HL-60 (cell line): ENCODE results near the gene KRT82.

Experiments
- POLR2AphosphoS5 ChIP-seq: IDR thresholded peaks from 2 replicates; pipeline ENCODE4 v1.6.1; 2012; ENCODE audit warnings: low read depth
- TF ChIP-seq, protein P1 (sequence below): IDR thresholded peaks from one replicate; pipeline ENCODE4 v1.5.1; 2011; ENCODE audit warnings: low read length, control low read depth, inconsistent platforms; ENCODE audit not compliant: insufficient read depth
- TF ChIP-seq, protein P2 (sequence below): IDR thresholded peaks from 2 replicates; pipeline ENCODE4 v1.6.1; 2012; ENCODE audit warnings: low read depth; ENCODE audit not compliant: insufficient replicate concordance

DNA sequence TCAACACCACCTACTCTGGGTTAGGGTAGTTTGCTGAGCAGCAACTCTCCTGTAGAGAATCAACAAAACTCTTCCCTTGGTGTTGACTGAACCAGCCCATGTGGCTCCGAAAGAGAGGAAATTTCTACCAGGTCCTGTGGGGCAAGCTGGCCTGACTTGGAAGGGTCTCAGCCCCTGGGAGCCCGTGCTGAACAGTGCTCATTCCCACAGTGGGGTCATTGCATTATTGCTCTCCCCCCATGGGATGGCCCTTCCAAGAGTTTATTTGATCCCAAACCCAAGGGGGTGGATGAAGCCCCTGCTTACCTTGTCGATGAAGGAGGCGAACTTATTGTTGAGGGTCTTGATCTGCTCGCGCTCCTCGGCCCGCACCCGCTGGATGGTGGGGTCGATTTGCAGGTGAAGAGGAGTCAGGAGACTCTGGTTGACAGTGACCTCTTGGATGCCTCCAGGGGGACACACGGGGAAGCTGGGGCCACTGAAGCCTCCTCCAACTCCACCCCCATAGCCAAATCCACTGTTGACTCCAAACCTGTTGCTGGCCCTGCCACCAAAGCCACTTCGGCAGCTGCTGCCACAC, 27.5 kb upstream of the KRT82 start:
- TF ChIP-seq, protein P1, sequence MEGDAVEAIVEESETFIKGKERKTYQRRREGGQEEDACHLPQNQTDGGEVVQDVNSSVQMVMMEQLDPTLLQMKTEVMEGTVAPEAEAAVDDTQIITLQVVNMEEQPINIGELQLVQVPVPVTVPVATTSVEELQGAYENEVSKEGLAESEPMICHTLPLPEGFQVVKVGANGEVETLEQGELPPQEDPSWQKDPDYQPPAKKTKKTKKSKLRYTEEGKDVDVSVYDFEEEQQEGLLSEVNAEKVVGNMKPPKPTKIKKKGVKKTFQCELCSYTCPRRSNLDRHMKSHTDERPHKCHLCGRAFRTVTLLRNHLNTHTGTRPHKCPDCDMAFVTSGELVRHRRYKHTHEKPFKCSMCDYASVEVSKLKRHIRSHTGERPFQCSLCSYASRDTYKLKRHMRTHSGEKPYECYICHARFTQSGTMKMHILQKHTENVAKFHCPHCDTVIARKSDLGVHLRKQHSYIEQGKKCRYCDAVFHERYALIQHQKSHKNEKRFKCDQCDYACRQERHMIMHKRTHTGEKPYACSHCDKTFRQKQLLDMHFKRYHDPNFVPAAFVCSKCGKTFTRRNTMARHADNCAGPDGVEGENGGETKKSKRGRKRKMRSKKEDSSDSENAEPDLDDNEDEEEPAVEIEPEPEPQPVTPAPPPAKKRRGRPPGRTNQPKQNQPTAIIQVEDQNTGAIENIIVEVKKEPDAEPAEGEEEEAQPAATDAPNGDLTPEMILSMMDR, result no peak
- TF ChIP-seq POLR2AphosphoS5, result no peak
- TF ChIP-seq, protein P2, sequence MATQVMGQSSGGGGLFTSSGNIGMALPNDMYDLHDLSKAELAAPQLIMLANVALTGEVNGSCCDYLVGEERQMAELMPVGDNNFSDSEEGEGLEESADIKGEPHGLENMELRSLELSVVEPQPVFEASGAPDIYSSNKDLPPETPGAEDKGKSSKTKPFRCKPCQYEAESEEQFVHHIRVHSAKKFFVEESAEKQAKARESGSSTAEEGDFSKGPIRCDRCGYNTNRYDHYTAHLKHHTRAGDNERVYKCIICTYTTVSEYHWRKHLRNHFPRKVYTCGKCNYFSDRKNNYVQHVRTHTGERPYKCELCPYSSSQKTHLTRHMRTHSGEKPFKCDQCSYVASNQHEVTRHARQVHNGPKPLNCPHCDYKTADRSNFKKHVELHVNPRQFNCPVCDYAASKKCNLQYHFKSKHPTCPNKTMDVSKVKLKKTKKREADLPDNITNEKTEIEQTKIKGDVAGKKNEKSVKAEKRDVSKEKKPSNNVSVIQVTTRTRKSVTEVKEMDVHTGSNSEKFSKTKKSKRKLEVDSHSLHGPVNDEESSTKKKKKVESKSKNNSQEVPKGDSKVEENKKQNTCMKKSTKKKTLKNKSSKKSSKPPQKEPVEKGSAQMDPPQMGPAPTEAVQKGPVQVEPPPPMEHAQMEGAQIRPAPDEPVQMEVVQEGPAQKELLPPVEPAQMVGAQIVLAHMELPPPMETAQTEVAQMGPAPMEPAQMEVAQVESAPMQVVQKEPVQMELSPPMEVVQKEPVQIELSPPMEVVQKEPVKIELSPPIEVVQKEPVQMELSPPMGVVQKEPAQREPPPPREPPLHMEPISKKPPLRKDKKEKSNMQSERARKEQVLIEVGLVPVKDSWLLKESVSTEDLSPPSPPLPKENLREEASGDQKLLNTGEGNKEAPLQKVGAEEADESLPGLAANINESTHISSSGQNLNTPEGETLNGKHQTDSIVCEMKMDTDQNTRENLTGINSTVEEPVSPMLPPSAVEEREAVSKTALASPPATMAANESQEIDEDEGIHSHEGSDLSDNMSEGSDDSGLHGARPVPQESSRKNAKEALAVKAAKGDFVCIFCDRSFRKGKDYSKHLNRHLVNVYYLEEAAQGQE, result no peak
